CD4-positive, alpha-beta T cell treated with Interleukin-21 for 1 hour (primary cell): ENCODE data around the gene RBMXL2.

Experiments used
- DNase-seq: peaks from one replicate; pipeline ENCODE4 v3.0.0-alpha.2; 2020

The RBMXL2 gene

DNA sequence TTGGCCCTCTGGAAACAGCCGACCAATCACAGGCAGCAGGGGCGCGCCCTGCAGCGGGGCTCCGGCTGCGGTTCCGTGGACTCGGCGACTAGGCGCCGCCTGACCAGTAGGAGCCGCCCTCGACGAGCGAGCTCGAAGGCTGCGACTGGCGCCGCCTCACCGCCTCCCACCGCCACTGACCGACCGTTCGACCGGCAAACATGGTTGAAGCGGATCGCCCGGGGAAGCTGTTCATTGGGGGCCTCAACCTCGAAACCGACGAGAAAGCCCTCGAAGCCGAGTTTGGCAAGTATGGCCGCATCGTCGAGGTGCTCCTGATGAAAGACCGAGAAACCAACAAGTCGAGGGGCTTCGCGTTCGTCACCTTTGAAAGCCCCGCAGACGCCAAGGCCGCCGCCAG is at the start of gene RBMXL2:
Gene RBMXL2 (plus strand): TSS at position 78 of the 400 bp plus-strand sequence. CDS start 123 bp downstream, at position 201.
- DNase-seq: no peak

GRCh38 chr11:7046474-7047175 is 42.2 kb upstream of the RBMXL2 start:
- no peak for DNase-seq

GRCh38 chr11:7050191-7050590 is 38.6 kb upstream of the RBMXL2 start:
- no peak for DNase-seq

DNA sequence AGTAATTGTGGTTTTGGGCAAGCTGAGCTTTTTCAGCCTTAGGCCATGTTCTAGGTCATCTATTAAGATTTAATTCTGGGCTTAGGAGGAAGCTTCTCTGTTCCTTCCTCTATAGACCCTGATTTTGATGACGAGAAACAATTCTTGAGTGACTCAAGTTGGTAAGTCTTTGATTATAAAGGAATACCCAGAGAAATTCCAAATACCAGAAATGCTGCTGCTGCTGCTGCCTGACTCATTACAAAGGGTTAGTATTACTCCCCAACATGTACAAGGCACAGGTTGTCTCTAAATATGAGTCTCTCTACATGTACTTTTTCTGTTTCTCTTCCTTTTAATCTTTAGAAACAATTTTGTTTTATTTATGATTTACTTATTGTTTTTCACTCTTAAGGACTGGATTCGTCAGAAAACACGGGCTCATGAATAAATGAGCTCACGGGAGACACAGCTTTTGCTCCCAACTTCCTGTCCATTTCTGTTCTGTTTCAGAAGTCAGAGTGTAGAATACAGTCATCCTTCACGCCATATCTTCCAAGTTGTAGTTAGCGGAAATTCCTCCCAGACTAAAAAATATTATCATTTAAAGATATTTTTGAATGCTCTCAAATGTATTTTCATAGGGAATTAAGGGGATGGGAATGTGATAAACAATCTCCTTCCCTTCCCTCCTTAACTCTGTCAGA is 31.8 kb upstream of the RBMXL2 start:
- no peak for DNase-seq

GRCh38 chr11:7057641-7058040 is 31.2 kb upstream of the RBMXL2 start:
- no peak for DNase-seq

- no peak for DNase-seq
These were observed 27.9 kb upstream of the RBMXL2 start for GRCh38 chr11:7060868-7061267.

DNA sequence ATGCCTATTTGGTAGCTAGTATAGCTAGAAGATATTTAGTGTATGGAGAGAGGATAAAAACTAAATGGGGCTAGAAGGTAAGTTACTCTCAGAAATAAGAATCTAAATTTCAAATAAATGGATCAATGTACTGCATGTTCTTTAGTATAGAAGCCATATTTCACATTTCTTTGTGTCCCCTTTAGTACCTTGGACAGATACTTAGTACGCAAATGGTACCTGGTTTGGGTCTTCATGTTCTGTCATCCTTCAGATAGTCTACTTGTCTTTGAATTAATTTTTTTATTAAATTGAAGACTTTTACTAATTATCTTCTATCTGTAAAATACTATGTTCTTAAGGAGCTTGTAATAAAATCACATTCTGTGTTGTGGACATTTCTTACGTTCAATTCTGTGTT is 26.3 kb upstream of the RBMXL2 start:
- no peak for DNase-seq

- DNase-seq: no peak
These were observed 16.3 kb upstream of the RBMXL2 start for GRCh38 chr11:7072401-7073028.

DNA sequence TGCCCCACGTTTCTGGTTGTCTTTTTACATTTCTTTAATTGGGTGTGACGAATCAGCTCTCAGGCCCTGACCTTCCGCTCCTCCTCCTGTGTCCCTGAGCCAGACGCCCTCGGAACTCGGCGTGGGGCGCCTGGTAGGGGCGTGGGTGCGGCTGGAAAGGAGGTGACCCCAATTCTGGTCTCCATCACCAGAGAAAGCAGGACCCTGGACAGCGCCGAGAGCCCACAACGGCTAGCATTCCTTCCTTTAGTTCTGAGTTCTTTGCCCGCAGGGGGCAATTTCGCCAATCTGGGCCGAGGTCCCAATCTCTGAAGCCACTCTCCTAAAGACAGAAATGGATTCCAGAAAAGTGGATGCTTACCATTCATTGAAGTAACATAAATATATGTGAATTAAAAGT is 11.7 kb upstream of the RBMXL2 start:
- DNase-seq: no peak

GRCh38 chr11:7079545-7080135 is 9.2 kb upstream of the RBMXL2 start:
- DNase-seq: no peak

DNA sequence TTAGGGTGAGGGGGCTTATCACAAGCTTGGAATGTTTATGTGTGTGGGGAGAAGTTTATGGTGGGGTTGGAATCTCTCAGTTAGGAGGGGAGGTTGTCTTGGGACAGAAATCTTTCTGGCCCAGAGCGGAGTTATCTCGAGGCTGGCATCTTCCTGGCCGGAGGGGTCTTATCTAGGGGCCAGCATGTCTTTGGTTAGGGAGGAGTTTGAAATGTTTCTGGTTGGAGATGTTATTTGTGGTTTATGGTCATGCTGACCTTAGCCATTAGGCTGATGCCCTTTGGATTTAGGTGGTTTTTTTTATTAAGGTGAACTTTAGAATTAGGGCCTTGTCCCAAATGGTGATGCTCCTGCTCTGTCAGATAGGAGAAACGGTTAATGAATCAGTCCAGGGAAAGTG is 7.9 kb upstream of the RBMXL2 start:
- DNase-seq: no peak

DNA sequence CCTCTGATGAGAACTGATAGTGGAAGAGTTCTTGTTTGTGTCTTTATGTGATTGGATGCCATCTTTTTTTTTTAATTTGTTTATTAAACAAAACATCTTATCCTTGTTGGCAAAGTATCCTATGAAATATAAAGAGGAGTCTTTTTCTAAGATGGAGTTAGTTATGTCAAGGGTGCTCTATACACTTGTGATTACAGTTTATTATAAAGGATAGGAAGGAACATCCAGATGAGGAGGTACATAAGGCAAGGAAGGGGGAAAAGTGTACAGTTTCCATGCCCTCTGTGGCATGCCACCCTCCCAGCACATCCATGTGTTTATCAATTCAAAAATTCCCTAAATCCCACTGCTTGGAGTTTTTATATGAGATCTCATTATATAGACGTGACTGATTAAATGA is 7.4 kb upstream of the RBMXL2 start:
- DNase-seq: no peak

DNA sequence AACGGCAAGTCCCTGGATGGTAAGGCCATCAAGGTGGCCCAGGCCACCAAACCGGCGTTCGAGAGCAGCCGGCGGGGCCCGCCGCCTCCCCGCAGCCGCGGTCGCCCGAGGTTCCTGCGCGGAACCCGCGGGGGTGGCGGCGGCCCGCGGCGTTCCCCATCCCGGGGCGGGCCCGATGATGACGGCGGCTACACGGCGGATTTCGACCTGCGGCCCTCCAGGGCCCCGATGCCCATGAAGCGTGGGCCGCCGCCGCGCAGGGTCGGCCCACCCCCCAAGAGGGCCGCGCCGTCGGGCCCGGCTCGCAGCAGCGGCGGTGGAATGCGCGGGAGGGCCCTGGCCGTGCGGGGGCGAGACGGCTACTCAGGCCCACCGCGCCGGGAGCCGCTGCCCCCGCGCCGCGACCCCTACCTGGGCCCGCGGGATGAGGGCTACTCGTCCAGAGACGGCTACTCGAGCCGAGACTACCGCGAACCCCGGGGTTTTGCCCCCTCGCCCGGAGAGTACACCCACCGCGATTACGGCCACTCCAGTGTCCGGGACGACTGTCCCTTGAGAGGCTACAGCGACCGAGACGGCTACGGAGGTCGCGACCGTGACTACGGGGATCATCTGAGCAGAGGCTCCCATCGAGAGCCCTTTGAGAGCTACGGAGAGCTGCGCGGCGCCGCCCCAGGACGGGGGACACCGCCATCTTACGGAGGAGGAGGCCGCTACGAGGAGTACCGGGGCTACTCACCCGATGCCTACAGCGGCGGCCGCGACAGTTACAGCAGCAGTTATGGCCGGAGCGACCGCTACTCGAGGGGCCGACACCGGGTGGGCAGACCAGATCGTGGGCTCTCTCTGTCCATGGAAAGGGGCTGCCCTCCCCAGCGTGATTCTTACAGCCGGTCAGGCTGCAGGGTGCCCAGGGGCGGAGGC is 792 bp downstream of the RBMXL2 start:
- DNase-seq: no peak

- peak; percentile 51 for DNase-seq
These were observed 9.5 kb downstream of the RBMXL2 start for GRCh38 chr11:7098235-7098832.

DNA sequence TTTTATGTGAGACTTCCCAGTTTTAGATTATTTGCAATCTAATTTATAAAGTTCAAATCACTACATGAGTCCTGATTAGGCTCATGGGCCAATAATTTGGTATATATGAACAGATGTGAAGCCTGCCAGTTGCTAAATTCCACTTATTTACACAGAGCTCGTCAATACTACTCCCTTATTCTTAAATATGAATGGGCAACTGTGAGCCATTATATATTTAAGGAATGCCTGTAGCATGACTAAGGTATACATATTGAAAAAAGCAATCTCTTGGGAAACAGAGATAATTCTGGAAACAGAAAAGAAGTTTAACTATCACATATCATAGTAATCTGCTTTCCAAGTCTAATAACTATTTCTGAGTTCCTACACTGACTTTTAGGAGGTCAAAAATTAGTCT is 27.0 kb downstream of the RBMXL2 start:
- no peak for DNase-seq

- no peak for DNase-seq
These were observed 27.6 kb downstream of the RBMXL2 start for GRCh38 chr11:7116370-7116769.

DNA sequence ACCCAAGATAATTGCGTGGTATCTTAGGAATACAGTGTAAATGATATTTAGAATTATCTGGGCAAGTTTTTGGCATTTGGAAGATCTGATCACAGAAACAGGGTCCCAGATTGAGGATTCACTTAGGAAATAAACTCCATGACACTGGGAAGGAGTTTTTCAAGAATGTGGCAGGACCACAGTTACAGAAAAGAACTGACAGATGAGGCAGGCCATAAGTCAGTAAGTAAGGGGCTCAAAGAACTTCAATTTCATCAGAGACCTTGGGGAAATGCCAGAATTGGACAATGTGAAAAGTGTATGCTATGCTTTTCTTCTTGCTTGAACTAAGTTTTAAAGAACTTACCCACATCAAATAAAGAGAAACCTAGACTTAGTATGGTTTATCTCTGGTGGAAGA is 49.3 kb downstream of the RBMXL2 start:
- DNase-seq: no peak
